Cardiac fibroblast (primary cell): Measurements from ENCODE around the gene GCN1.

Source experiments
- DNase-seq, 2 donors: peaks; one replicate each; pipeline versions ENCODE4 v3.0.0 to v3.0.0-alpha.2; 2010; ENCODE audit warnings: low read depth in 2 of 2
- H3K4me3 ChIP-seq, 2 donors: replicated peaks in 1 of 2; 1 replicate in 1 of 2; 2 replicates in 1 of 2; pipeline ENCODE4 v1.5.1; 2011; ENCODE audit warnings: low read depth in 2 of 2, low read length in 2 of 2, mild to moderate bottlenecking in 2 of 2, moderate library complexity in 1 of 2
- CTCF ChIP-seq: IDR thresholded peaks from one replicate; pipeline ENCODE4 v1.5.1; 2011; ENCODE audit warnings: low read depth, mild to moderate bottlenecking, low read length, inconsistent platforms

The GCN1 gene

GRCh38 chr12:120190985-120191480, 3.5 kb downstream of the GCN1 start:
- TF ChIP-seq CTCF: no peak
- H3K4me3 ChIP-seq: no peak overlapping the region
- no peak for DNase-seq

GRCh38 chr12:120190386-120190785, 4.1 kb downstream of the GCN1 start:
- no peak overlapping the region for H3K4me3 ChIP-seq
- DNase-seq: no peak
- no peak for TF ChIP-seq CTCF

- TF ChIP-seq CTCF: no peak
- DNase-seq: no peak
Observed at GRCh38 chr12:120186654-120187053, 7.9 kb downstream of the GCN1 start.

GRCh38 chr12:120183211-120183631, 11.3 kb downstream of the GCN1 start:
- H3K4me3 ChIP-seq: no peak overlapping the region
- no peak for TF ChIP-seq CTCF
- peak; percentile 33 to 49 for DNase-seq

More at GRCh38 chr12:120186654-120187053, 7.9 kb downstream of the GCN1 start:
- no peak overlapping the region for H3K4me3 ChIP-seq

GRCh38 chr12:120181991-120182631, 12.4 kb downstream of the GCN1 start:
- peak; percentile 47 to 71 for DNase-seq
- TF ChIP-seq CTCF: peak; percentile 29
- H3K4me3 ChIP-seq: no peak overlapping the region

GRCh38 chr12:120180975-120181374, 13.5 kb downstream of the GCN1 start:
- no peak for TF ChIP-seq CTCF
- DNase-seq: no peak
- H3K4me3 ChIP-seq: no peak overlapping the region

GRCh38 chr12:120175537-120175936, 19.0 kb downstream of the GCN1 start:
- no peak for DNase-seq
- H3K4me3 ChIP-seq: no peak overlapping the region
- TF ChIP-seq CTCF: no peak
